HepG2 (cell line): Measurements from ENCODE around the gene MARF1. TPM values are rescaled to one million over a fixed set of nuclear protein-coding genes. Genes with fewer than 3 reads are reported as not detected.
A peak's percentile ranks its signal among the peaks of the same experiment; 100 is the strongest.

ENCODE experiments used
- ATAC-seq: fragments of 200-7000 bp; cut with Tn5 transposase; 3 replicates; pipeline ENCODE4 v1.9.1; 2020; ENCODE audit warnings: mild to moderate bottlenecking, moderate library complexity
- BruUV-seq: library from RNA; stranded (reverse); fragments of 400-500 nt; replicated peaks from 2 replicates; lab custom pipeline; 2021; lab: Mats Ljungman, UMichigan
- CTCF ChIA-PET: fragments of 300-600 bp; formaldehyde crosslinking; extraction: SDS; loops from one replicate; lab custom pipeline; 2021; ENCODE audit warnings: low total read pairs, inconsistent platforms, low intra/inter-chr PET ratio; lab: Yijun Ruan, JAX
- POLR2A ChIA-PET: fragments of 350-600 bp; sonication (Branson Sonifier 250); formaldehyde crosslinking; loops from one replicate; lab custom pipeline; 2020; ENCODE audit warnings: antibody characterized with exemption, inconsistent platforms; lab: Yijun Ruan, JAX
- DNase-seq: peaks from one replicate; pipeline ENCODE4 v3.0.0-alpha.2; 2015; ENCODE audit warnings: low spot score
- FAIRE-seq: peaks from 3 replicates; lab custom pipeline; 2011; peaks lifted over from hg19 to GRCh38; lab: Jason Lieb, UNC
- H2AFZ ChIP-seq: one replicate; pipeline ENCODE4 v1.6.1; 2011; ENCODE audit warnings: low read length, inconsistent platforms
- H3K27ac ChIP-seq: fragments of 300-600 bp; 3 replicates; pipeline ENCODE4 v1.8.0; 2011; ENCODE audit warnings: mixed run types, mild to moderate bottlenecking, mixed read lengths, low read length, inconsistent platforms; ENCODE audit not compliant: insufficient read depth; ENCODE audit errors: extremely low read length
- H3K27me3 ChIP-seq, 2 experiments: fragments of 200-600 bp in 1 of 2; 2 replicates in 1 of 2; 3 replicates in 1 of 2; pipeline versions ENCODE4 v1.6.0 to v1.8.0; 2011; ENCODE audit warnings: low read length in 2 of 2, mild to moderate bottlenecking in 2 of 2, moderate library complexity in 2 of 2, inconsistent platforms in 1 of 2; ENCODE audit not compliant: insufficient read depth in 2 of 2, control insufficient read depth in 1 of 2
- H3K36me3 ChIP-seq, 2 experiments: fragments of 200-600 bp in 1 of 2; replicated peaks in 1 of 2; 2 replicates in 1 of 2; 3 replicates in 1 of 2; pipeline versions ENCODE4 v1.5.1 to v1.8.0; 2011; ENCODE audit warnings: low read length in 2 of 2, inconsistent platforms in 1 of 2; ENCODE audit not compliant: insufficient read depth in 2 of 2, control insufficient read depth in 1 of 2
- H3K4me1 ChIP-seq: 2 replicates; pipeline ENCODE4 v1.5.1; 2012; ENCODE audit warnings: low read length, inconsistent platforms; ENCODE audit not compliant: insufficient read depth
- H3K4me2 ChIP-seq: 2 replicates; pipeline ENCODE4 v1.6.0; 2011; ENCODE audit warnings: low read depth, low read length, inconsistent platforms
- H3K4me3 ChIP-seq, 3 experiments: fragments of 200-600 bp in 1 of 3; sonication (generic), shearing (Covaris generic) in 1 of 3; replicated peaks in 1 of 3; 2 replicates each; pipeline ENCODE4 v1.5.1; 2011 to 2016; ENCODE audit warnings: low read length in 3 of 3, inconsistent platforms in 2 of 3, low read depth in 2 of 3, mild to moderate bottlenecking in 2 of 3, control low read depth in 1 of 3, mixed read lengths in 1 of 3; ENCODE audit not compliant: insufficient read depth in 1 of 3
- H3K79me2 ChIP-seq: one replicate; pipeline ENCODE4 v1.6.1; 2011; ENCODE audit warnings: low read length, inconsistent platforms; ENCODE audit not compliant: insufficient read depth
- H3K9ac ChIP-seq: 2 replicates; pipeline ENCODE4 v1.6.0; 2011; ENCODE audit warnings: mild to moderate bottlenecking, low read depth, low read length, inconsistent platforms; ENCODE audit not compliant: insufficient read depth
- H3K9me3 ChIP-seq: 2 replicates; pipeline ENCODE4 v1.5.1; 2012; ENCODE audit warnings: mild to moderate bottlenecking, low read length
- H4K20me1 ChIP-seq: 2 replicates; pipeline ENCODE4 v1.6.0; 2011; ENCODE audit warnings: inconsistent platforms, mild to moderate bottlenecking, low read length, moderate library complexity; ENCODE audit not compliant: insufficient read depth
- CHD2 ChIP-seq: IDR thresholded peaks from 2 replicates; pipeline ENCODE4 v1.6.1; 2011; ENCODE audit warnings: low read depth, low read length, improper control_type of control experiment
- ZFP82 ChIP-seq: sonication (generic); formaldehyde crosslinking; IDR thresholded peaks from 2 replicates; pipeline ENCODE4 v1.5.1; 2020; ENCODE audit warnings: mild to moderate bottlenecking, missing genetic modification reagents, borderline replicate concordance
- ZNF253 ChIP-seq: sonication (generic); formaldehyde crosslinking; IDR thresholded peaks from 2 replicates; pipeline ENCODE4 v1.8.0; 2022; ENCODE audit warnings: mild to moderate bottlenecking, missing genetic modification reagents, borderline replicate concordance
- ZNF652 ChIP-seq: IDR thresholded peaks from 2 replicates; pipeline ENCODE4 v1.6.1; 2016; ENCODE audit warnings: low read depth, borderline replicate concordance
- ZNF703 ChIP-seq: sonication (generic); formaldehyde crosslinking; IDR thresholded peaks from 2 replicates; pipeline ENCODE4 v1.5.1; 2020; ENCODE audit warnings: missing genetic modification reagents, mild to moderate bottlenecking, moderate library complexity, borderline replicate concordance
- WGBS: methylation state at CpG from one replicate; pipeline ENCODE4 v1.1.6; 2017; ENCODE audit warnings: low lambda C conversion rate; 5-methylcytosine and 5-hydroxymethylcytosine counted together
- in situ Hi-C: cut with HindIII; loops from 2 replicates; pipeline ENCODE4 v1.10.0; 2017; ENCODE audit warnings: low pct_unique_long_range_greater_than_20kb; ENCODE audit not compliant: extremely low pct_ligation_motif_present
- intact Hi-C: fragments of 100-400 bp; cut with micrococcal nuclease; formaldehyde crosslinking; loops from one replicate; pipeline ENCODE4 v1.10.0; 2022; ENCODE audit not compliant: unreplicated experiment
- polyA plus RNA-seq, 8 experiments: library from polyadenylated mRNA; depleted of rRNA in 3 of 8; stranded (reverse) in 7 of 8; unstranded in 1 of 8; fragments of >200 nt; fragmentation: Illumina TruSeq in 4 of 8; extraction: Trizol in 4 of 8; gene quantifications; 2 replicates each; pipeline versions ENCODE4 v1.2.1 to v1.2.3, GENCODE V29; 2011 to 2016; ENCODE audit warnings: low read depth in 4 of 8, missing spikeins in 1 of 8, mixed read lengths in 1 of 8; ENCODE audit not compliant: insufficient read depth in 1 of 8
- total RNA-seq, 5 experiments: library from RNA; depleted of rRNA; stranded (reverse); fragments of >200 nt; fragmentation: Illumina TruSeq; extraction: Trizol; gene quantifications; 2 replicates each; pipeline ENCODE4 v1.2.3, GENCODE V29; 2016; ENCODE audit warnings: low read depth in 1 of 5
- TF ChIP-seq, protein P1 (sequence below): sonication (generic); formaldehyde crosslinking; IDR thresholded peaks from 2 replicates; pipeline ENCODE4 v1.4.0; 2020; ENCODE audit warnings: missing genetic modification reagents

The MARF1 gene
- total and polyA plus RNA-seq, 2 of the 13 experiments (the other 11 are each of a cell fraction or from before 2014, with no cell fraction given): 8.7 to 20.7 TPM

- Histone ChIP-seq H3K36me3 (peaks cover 46 to 86% of the 10 kb centered on the region in 2 experiments), H3K27me3 (no peaks in the 10 kb centered on the region), H3K4me2 (no peak overlapping the region), H4K20me1 (no peaks in the 10 kb centered on the region), H3K27ac (no peak overlapping the region), H3K9ac (no peak overlapping the region), H3K9me3 (no peaks in the 10 kb centered on the region), H2AFZ (no peak overlapping the region), H3K4me1 (peaks cover 6% of the 10 kb centered on the region), H3K79me2 (no peaks in the 10 kb centered on the region), H3K4me3 (no peak overlapping the region)
- no TSS peak for BruUV-seq
- DNase-seq: no peak
- TF ChIP-seq, protein P1, sequence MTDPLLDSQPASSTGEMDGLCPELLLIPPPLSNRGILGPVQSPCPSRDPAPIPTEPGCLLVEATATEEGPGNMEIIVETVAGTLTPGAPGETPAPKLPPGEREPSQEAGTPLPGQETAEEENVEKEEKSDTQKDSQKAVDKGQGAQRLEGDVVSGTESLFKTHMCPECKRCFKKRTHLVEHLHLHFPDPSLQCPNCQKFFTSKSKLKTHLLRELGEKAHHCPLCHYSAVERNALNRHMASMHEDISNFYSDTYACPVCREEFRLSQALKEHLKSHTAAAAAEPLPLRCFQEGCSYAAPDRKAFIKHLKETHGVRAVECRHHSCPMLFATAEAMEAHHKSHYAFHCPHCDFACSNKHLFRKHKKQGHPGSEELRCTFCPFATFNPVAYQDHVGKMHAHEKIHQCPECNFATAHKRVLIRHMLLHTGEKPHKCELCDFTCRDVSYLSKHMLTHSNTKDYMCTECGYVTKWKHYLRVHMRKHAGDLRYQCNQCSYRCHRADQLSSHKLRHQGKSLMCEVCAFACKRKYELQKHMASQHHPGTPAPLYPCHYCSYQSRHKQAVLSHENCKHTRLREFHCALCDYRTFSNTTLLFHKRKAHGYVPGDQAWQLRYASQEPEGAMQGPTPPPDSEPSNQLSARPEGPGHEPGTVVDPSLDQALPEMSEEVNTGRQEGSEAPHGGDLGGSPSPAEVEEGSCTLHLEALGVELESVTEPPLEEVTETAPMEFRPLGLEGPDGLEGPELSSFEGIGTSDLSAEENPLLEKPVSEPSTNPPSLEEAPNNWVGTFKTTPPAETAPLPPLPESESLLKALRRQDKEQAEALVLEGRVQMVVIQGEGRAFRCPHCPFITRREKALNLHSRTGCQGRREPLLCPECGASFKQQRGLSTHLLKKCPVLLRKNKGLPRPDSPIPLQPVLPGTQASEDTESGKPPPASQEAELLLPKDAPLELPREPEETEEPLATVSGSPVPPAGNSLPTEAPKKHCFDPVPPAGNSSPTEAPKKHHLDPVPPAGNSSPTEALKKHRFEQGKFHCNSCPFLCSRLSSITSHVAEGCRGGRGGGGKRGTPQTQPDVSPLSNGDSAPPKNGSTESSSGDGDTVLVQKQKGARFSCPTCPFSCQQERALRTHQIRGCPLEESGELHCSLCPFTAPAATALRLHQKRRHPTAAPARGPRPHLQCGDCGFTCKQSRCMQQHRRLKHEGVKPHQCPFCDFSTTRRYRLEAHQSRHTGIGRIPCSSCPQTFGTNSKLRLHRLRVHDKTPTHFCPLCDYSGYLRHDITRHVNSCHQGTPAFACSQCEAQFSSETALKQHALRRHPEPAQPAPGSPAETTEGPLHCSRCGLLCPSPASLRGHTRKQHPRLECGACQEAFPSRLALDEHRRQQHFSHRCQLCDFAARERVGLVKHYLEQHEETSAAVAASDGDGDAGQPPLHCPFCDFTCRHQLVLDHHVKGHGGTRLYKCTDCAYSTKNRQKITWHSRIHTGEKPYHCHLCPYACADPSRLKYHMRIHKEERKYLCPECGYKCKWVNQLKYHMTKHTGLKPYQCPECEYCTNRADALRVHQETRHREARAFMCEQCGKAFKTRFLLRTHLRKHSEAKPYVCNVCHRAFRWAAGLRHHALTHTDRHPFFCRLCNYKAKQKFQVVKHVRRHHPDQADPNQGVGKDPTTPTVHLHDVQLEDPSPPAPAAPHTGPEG (CRISPR knock-in tag): no peak
- TF ChIP-seq ZFP82 (CRISPR knock-in tag) (no peak), ZNF253 (no peak), ZNF652 (no peak), CHD2 (no peak), ZNF703 (CRISPR knock-in tag) (0 out of 2 replicates have a peak, but pooled peaks have one; percentile 23)
- in situ Hi-C loops: no loop called here
- intact Hi-C loops: no loop called here
- 93% methylated on average over 21 of the region's 21 CpGs for WGBS
- ChIA-PET CTCF (no interaction called here), POLR2A (interaction anchor here (1.0 to 2.0 kb wide), 2 partner anchors 9 to 43 kb away, joined by 5 read pairs; partner anchors contain the start of gene MARF1)
- no peak for ATAC-seq
- no peak for FAIRE-seq
Measured at GRCh38 chr16:15599303-15600070, 43.5 kb downstream of the MARF1 start.
